HEK293 (cell line): Measurements from ENCODE around the gene TMEM231.

ENCODE experiments used
- ZNF133 ChIP-seq: fragments of 450-650 bp; formaldehyde crosslinking; IDR thresholded peaks from 2 replicates; pipeline ENCODE4 v1.5.1; 2016; ENCODE audit warnings: missing biosample characterization, missing genetic modification characterization
- ZNF549 ChIP-seq: fragments of 450-650 bp; IDR thresholded peaks from 2 replicates; pipeline ENCODE4 v1.5.1; 2018; ENCODE audit warnings: missing biosample characterization, missing genetic modification characterization, mild to moderate bottlenecking, inconsistent platforms, moderate library complexity
- TF ChIP-seq, protein P1 (sequence below): fragments of 450-650 bp; formaldehyde crosslinking; IDR thresholded peaks from 2 replicates; pipeline ENCODE4 v1.5.1; 2016; ENCODE audit warnings: missing biosample characterization, missing genetic modification characterization

DNA sequence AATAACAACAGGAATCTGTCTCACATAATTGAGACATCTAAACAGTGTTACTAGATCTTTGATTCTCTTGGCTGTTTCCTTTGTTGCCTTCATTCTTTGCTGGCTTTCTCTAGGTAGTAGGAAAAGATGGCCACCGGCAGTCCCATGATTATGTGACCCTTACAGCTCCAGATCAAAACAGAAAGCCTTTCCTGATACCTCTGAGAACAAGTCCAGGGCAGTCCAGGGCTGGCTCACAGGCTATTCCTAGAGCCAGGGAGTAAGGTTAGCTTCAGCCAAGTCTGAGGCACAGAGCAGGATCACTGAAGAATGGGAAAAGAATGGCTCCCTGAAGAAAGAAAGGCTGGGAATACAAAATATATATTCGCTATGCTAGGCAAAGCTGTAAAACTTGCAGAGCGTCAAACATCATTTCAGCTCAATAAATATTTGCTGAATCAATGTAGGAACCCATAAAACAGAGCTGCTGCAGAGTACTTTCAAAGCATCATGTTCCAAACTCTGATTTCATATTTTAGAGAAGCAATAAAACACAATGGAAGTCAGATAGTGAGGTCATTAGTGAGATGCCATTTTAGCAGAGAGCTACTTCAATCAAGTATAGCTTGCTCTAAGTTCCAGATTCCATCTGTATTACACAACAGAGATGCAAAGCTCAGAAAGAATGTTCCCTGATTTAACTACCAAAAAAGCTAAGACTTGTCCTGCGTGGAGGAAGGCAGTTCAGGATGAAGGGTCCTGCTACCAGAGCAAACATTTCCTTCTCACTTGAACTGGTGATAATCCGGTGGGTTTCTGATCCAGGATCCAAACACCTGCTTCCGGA, 43.6 kb upstream of the TMEM231 start:
- TF ChIP-seq, protein P1, sequence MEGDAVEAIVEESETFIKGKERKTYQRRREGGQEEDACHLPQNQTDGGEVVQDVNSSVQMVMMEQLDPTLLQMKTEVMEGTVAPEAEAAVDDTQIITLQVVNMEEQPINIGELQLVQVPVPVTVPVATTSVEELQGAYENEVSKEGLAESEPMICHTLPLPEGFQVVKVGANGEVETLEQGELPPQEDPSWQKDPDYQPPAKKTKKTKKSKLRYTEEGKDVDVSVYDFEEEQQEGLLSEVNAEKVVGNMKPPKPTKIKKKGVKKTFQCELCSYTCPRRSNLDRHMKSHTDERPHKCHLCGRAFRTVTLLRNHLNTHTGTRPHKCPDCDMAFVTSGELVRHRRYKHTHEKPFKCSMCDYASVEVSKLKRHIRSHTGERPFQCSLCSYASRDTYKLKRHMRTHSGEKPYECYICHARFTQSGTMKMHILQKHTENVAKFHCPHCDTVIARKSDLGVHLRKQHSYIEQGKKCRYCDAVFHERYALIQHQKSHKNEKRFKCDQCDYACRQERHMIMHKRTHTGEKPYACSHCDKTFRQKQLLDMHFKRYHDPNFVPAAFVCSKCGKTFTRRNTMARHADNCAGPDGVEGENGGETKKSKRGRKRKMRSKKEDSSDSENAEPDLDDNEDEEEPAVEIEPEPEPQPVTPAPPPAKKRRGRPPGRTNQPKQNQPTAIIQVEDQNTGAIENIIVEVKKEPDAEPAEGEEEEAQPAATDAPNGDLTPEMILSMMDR (tag by site-specific recombination) = no peak
- TF ChIP-seq ZNF549 (tag by site-specific recombination) (no peak), ZNF133 (no peak)
